HG03432 (cell line): ENCODE measurements around the gene THRB.

Source experiments
- ATAC-seq: cut with Tn5 transposase; IDR thresholded peaks from one replicate; pipeline ENCODE4 v1.9.1; 2021; ENCODE audit warnings: mild to moderate bottlenecking, moderate library complexity; ENCODE audit not compliant: unreplicated experiment

The THRB gene

GRCh38 chr3:24318677-24319287 lies 175.9 kb downstream of the THRB start:
- ATAC-seq: no peak

DNA sequence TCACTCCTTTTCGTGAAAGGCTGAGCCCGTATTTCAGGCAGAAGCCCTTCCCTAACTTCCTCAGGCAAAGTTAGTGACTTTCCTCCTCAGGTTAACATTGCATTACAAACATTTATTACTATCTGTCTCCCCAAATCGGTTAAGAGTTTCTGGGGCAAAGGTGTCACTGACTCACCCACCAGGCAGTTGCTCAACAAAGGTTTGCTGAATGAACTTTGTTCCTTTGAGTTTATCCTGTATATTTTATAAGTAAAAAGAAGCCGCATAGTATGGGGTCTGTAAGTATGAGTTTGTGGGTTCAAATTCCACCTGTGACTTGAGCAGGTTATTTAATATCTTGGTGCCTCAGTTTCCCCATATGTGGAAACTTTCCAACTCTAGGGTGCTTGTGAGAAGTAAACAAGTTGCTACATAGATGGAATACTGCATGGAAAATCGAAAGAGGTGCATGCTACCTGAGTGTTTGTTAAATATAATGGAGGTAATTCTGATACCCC lies 177.7 kb downstream of the THRB start:
- no peak for ATAC-seq

- ATAC-seq: no peak
Measured at GRCh38 chr3:24315971-24316370, 178.7 kb downstream of the THRB start.

DNA sequence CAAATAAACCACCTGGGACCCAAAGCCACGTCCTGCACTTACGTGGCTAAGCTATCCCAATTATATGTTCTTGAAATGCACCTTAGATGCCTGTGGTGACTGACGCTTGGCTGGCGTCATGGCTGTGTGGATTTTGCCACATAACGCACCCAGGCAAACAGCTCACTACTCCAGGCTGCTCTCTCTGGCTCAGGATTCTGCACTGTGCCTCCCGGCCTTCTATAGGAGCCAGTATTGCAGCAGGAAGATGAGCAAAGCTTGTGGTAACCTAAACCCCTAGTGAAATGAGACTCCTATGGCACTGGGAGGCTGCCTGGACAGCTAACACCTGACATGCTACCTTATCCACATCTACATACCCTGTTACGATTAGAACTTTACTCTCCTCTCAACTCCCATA lies 179.3 kb downstream of the THRB start:
- no peak for ATAC-seq

GRCh38 chr3:24311881-24312280 lies 182.8 kb downstream of the THRB start:
- ATAC-seq: no peak

DNA sequence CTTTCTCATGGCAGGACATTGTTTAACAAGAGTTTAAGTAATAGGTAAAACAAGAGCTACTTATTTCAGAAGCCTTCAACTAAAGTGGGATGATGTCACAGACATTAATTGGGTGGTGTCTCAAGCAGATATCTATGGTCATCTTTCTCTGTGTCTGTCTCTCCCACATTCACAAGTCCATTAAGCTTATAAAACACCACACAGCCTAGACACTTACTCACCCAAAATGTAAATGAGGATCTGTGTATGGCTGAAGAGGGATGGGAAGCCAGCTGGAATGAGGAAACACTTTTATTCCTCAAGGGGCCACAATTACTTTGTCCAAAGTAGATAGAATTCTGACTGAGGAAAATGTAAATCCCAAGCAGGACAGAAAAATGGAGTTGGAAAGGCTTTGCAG lies 183.8 kb downstream of the THRB start:
- no peak for ATAC-seq

- no peak for ATAC-seq
Measured at GRCh38 chr3:24306518-24306917, 188.1 kb downstream of the THRB start.

DNA sequence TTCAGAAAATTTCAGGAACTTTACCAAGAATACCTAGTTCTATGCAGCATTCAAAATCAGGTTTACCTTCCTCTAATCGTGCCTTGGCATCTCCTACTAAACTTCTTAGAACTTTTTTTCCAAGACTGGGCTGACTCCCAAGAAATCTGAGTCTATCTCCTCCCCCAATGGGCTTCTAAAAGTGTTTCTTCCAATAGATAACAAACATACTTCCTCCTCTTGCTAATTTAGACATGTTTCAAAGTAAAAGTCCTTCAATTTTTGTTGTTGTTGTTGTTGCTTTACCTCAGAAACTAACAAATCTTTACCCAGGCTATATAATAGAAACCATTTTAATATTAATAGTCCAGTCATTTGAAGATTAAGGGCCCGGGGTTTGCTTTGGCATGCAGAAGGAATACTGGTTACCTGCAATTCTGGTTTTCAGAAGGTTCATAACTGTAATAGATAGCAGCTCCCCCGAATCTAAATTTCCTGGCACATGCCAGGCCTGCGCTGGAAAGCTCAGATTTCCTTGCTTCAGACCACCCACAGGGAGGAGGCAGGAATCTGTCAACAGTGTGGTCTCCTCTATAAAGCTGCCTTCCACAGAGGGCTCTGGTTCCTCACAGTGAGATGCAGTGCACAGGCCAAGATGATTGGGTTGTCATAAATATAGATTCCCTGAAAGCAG lies 188.7 kb downstream of the THRB start:
- no peak for ATAC-seq

DNA sequence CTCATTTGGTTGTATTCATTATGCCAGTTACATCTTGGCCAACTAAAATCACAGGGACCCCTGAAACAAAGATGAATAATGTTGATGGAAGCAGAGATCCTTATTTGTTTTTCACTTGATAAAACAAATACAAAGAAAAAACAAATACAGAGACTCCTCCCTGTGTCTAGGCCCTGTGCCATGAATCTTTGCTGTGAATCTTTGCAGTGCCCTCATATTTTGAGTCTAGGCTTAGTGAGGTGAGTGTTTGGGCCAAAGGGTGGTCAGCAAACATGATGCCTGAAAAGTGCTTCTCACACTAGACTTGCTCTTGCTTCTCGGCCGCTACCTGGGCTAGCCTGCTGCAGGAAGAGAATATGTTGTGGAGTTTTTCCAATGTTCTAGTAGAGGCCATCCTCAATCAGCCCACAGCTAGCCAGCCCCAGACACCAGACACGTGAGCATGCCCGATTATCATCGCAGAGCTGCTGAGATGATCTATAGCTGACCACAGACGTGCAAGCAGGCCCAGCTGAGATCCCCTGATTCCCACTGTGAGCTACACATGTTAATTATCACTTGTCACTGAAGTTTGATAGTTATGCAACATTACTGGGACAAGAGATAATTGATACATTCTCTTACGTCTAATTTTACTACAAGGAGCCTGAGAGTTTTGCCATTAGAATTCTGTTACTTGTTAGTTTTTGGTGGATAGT lies 191.4 kb downstream of the THRB start:
- ATAC-seq: no peak

DNA sequence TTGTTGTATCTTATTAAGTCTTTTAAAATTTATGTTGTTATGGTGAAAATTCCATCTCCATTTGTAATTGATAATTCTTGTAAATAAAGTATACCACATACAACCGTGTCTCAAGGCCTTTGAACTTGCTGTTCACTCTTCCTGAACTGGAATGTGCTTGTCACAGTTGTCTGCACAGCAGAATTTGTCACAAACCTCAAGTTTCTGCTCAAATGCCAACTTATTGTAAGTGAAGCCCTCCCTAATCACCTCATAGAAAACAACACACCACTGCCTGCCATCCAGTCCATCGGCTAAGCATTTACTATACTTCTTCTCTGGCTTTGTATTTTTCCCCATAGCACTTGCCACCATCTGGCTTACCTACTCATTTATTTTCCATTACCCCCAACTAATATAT lies 192.3 kb downstream of the THRB start:
- ATAC-seq: no peak

GRCh38 chr3:24300949-24301348 lies 193.7 kb downstream of the THRB start:
- no peak for ATAC-seq

- no peak for ATAC-seq
Measured at GRCh38 chr3:24299806-24300626, 194.6 kb downstream of the THRB start.

- no peak for ATAC-seq
Measured at GRCh38 chr3:24299246-24299805, 195.3 kb downstream of the THRB start.

GRCh38 chr3:24296441-24297205 lies 198.0 kb downstream of the THRB start:
- no peak for ATAC-seq

DNA sequence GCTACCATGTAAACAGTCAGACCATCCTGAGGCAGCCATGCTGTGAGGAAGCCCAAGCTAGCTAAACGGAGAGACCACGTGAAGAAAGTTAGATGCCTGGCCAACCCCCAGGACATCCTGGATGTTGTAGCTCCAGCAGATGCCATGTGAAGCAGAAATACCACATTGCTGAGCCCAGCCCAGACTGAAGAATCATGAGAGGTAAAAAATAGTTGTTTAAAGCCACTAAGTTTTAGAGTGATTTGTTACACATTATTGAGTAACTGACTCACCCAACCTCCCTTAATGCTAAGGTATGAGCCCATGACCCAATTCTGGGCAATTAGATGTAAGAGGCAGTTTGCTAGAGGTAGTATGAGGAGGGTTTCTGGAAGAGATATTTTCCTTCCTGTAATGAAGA lies 200.5 kb downstream of the THRB start:
- ATAC-seq: no peak

- ATAC-seq: no peak
Measured at GRCh38 chr3:24291646-24292045, 203.0 kb downstream of the THRB start.

DNA sequence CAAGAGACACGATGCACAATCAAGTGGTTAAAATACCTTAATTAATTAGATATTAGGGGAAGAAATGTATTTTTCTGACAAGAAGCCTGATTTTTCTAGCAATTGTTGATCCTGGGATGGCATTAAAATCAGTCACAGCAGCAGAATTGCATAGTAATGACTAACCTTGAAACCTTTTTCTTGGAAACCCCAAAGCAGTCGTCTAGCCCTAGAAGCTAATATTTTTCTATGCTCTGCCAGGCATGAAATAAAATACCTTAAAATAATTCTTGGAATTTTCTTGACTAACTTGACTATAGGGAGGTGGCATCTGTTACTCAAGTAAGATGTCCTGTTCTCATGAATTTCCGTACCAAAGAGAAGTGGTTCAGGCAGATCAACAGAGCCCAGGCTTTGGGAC lies 204.1 kb downstream of the THRB start:
- ATAC-seq: no peak

DNA sequence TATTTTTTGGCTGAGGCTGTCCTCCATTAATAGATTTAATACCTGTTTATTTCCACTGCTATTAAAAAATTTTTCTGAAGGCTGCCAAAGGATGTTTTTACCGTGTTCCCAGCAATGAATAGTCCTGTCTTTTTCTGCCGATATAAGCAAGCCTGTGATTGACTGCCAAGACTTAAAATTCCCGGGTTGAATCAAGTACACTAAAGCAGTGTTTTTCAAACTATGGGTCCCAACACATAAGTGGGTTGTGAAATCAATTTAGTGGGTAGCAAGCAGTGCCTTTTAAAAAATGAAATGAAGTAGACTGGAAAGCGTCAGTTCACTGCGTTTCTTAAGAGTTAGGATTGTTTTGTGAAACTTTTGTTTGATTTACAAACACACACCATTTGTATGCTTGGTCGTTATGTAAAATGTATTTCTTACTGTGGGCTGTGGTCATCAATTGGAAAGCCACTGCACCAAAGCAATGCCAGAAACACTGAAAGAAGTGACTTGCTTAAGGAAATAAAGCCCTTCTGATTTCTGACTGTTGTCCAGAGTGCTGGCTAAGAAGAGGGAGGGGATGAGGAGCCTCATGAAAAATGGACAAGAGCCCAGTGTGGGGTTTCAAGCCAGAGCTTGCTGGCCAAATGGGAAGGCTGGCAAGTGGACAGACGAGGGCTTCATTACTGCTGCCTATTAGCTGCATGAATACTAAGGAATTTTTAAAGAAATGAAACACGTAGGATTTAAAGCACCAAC lies 206.0 kb downstream of the THRB start:
- no peak for ATAC-seq

- ATAC-seq: no peak
Measured at GRCh38 chr3:24287755-24288450, 206.7 kb downstream of the THRB start.
